Measurements from ENCODE around the gene GANC.
A peak's percentile ranks its signal among the peaks of the same experiment; 100 is the strongest.

GANC gene

GRCh38 chr15:42267286-42267685, 5.7 kb upstream of the GANC start:
- Histone ChIP-seq H3K9ac (ENCODE audit: low read depth, low read length) (no peak overlapping the region), H3K4me1 (ENCODE audit: control insufficient read depth, insufficient read depth, low read length) (peaks cover 8% of the 10 kb centered on the region), H3K4me2 (ENCODE audit: low read length) (no peak overlapping the region), H3K9me3 (replicated peaks; ENCODE audit: low read length) (no peaks in the 10 kb centered on the region), H3K4me3 (ENCODE audit: low read length) (no peak overlapping the region), H3K36me3 (ENCODE audit: insufficient read depth, low read length) (peaks cover 62% of the 10 kb centered on the region), H3K27me3 (ENCODE audit: control insufficient read depth, insufficient read depth, low read length) (no peaks in the 10 kb centered on the region)

DNA sequence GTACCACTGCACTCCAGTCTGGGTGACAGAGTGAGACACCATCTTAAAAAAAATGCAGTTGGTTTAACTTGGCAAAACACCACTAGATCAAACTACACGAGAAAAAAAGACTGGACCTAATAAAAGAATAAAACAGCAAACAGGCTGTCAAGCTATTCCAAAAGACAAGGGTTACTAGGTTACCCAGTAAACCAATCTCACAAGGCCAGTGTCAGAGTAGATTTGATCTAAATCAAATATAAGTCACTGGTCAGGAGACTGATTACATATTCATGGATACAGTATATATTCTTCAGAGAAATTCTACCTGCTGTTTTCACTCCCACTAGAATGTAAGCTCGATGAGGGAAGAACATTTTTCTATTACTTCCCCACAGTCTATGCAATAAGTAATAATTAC, 2.5 kb upstream of the GANC start:
- Histone ChIP-seq H3K27me3 (ENCODE audit: control insufficient read depth, insufficient read depth, low read length) (no peaks in the 10 kb centered on the region), H3K4me2 (ENCODE audit: low read length) (peak overlapping the region; percentile 95), H3K4me3 (ENCODE audit: low read length) (no peak overlapping the region), H3K4me1 (ENCODE audit: control insufficient read depth, insufficient read depth, low read length) (peaks cover 21% of the 10 kb centered on the region), H3K36me3 (ENCODE audit: insufficient read depth, low read length) (peaks cover 38% of the 10 kb centered on the region), H3K9me3 (replicated peaks; ENCODE audit: low read length) (no peaks in the 10 kb centered on the region), H3K9ac (ENCODE audit: low read depth, low read length) (no peak overlapping the region)

- Histone ChIP-seq H3K4me1 (ENCODE audit: control insufficient read depth, insufficient read depth, low read length) (peaks cover 25% of the 10 kb centered on the region), H3K4me2 (ENCODE audit: low read length) (peak overlapping the region; percentile 95), H3K27me3 (ENCODE audit: control insufficient read depth, insufficient read depth, low read length) (no peaks in the 10 kb centered on the region), H3K4me3 (ENCODE audit: low read length) (peak overlapping the region; percentile 78), H3K9ac (ENCODE audit: low read depth, low read length) (peak overlapping the region; percentile 96), H3K9me3 (replicated peaks; ENCODE audit: low read length) (no peaks in the 10 kb centered on the region), H3K36me3 (ENCODE audit: insufficient read depth, low read length) (peaks cover 35% of the 10 kb centered on the region)
Measured at GRCh38 chr15:42270996-42271395, 2.0 kb upstream of the GANC start.

DNA sequence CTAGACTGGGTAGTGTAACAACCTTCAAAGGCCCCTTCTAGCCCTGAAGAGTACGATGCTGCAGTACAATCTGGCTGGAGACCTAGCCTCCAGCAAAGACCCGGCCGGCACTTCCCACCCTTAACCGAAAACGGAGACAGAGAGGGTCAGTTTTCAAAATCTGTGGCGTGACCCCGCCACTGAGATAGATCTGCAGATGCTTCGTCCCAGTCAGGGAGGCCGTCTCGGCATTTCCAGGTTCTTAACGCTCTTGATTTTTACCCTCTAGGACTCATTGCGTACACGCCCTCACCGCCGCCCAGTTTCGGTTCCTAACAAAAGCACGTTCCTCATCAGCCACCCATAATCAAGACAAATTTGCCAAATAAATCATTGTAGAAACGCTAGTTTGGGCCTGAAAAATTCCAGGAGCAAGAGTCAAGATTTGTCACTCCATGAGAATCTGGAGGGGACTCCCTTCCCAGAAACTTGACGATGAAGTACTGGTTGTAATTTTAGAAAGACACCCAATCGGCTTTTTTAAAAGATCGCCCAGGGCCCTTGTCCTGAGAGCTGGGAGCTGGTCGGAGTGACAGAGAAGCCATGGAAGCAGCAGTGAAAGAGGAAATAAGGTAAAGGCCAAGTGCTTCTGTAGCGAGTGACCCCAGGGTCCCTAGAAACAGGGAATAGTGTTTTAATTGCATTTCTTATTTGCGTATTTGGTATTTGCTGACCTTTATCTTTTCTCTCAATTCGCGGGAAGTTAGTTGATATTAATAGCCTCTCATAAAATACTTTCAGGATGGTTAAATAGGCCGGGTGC, 1.1 kb downstream of the GANC start:
- Histone ChIP-seq H3K4me3 (ENCODE audit: low read length) (peak overlapping the region; percentile 78), H3K4me1 (ENCODE audit: control insufficient read depth, insufficient read depth, low read length) (peaks cover 28% of the 10 kb centered on the region), H3K4me2 (ENCODE audit: low read length) (peak overlapping the region; percentile 95), H3K9ac (ENCODE audit: low read depth, low read length) (peak overlapping the region; percentile 96), H3K27me3 (ENCODE audit: control insufficient read depth, insufficient read depth, low read length) (no peaks in the 10 kb centered on the region), H3K36me3 (ENCODE audit: insufficient read depth, low read length) (peaks cover 10% of the 10 kb centered on the region), H3K9me3 (replicated peaks; ENCODE audit: low read length) (no peaks in the 10 kb centered on the region)

DNA sequence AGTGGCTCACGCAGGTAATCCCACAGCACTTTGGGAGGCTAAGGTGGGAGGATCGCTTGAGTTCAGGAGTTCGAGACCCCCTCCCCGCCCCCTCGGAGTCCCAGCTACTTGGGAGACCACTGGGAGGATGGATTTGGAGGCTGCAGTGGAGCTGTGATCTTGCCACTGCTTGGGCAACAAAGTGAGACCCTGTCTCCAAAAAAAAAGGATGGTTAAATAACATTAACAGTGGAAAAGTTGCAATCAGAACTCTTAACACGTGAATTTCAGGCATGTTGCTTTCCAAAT, 1.6 kb downstream of the GANC start:
- Histone ChIP-seq H3K9ac (ENCODE audit: low read depth, low read length) (peak overlapping the region; percentile 96), H3K36me3 (ENCODE audit: insufficient read depth, low read length) (peaks cover 16% of the 10 kb centered on the region), H3K27me3 (ENCODE audit: control insufficient read depth, insufficient read depth, low read length) (no peaks in the 10 kb centered on the region), H3K4me3 (ENCODE audit: low read length) (peak overlapping the region; percentile 78), H3K4me2 (ENCODE audit: low read length) (peak overlapping the region; percentile 95), H3K9me3 (replicated peaks; ENCODE audit: low read length) (no peaks in the 10 kb centered on the region), H3K4me1 (ENCODE audit: control insufficient read depth, insufficient read depth, low read length) (peaks cover 28% of the 10 kb centered on the region)

- Histone ChIP-seq H3K4me1 (ENCODE audit: control insufficient read depth, insufficient read depth, low read length) (peaks cover 27% of the 10 kb centered on the region), H3K36me3 (ENCODE audit: insufficient read depth, low read length) (peaks cover 14% of the 10 kb centered on the region), H3K4me3 (ENCODE audit: low read length) (peak overlapping the region; percentile 78), H3K9me3 (replicated peaks; ENCODE audit: low read length) (no peaks in the 10 kb centered on the region), H3K27me3 (ENCODE audit: control insufficient read depth, insufficient read depth, low read length) (no peaks in the 10 kb centered on the region), H3K4me2 (ENCODE audit: low read length) (peak overlapping the region; percentile 95), H3K9ac (ENCODE audit: low read depth, low read length) (peak overlapping the region; percentile 96)
Measured at GRCh38 chr15:42275780-42276391, 2.9 kb downstream of the GANC start.

DNA sequence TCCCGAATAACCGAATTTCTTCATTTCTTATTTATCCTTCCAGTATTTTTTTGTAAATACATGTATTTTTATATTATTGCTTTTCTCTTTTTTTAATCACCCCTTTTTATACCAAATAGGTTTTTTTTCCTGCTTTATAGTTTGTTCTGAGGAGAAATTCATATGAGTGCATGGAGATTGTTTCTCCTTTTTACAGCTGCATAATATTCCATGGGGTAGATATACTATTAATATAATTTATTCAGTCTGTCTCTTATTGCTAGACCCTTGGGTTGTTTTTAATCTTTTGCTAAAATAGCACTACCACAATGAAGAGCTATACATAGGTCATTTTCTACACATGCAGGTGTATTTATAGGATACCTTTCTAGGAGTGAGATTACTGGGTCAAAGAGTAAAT, 3.8 kb downstream of the GANC start:
- Histone ChIP-seq H3K9me3 (replicated peaks; ENCODE audit: low read length) (no peaks in the 10 kb centered on the region), H3K4me3 (ENCODE audit: low read length) (no peak overlapping the region), H3K27me3 (ENCODE audit: control insufficient read depth, insufficient read depth, low read length) (no peaks in the 10 kb centered on the region), H3K4me1 (ENCODE audit: control insufficient read depth, insufficient read depth, low read length) (peaks cover 20% of the 10 kb centered on the region), H3K36me3 (ENCODE audit: insufficient read depth, low read length) (peaks cover 10% of the 10 kb centered on the region), H3K4me2 (ENCODE audit: low read length) (no peak overlapping the region), H3K9ac (ENCODE audit: low read depth, low read length) (no peak overlapping the region)

GRCh38 chr15:42279234-42279723, 6.3 kb downstream of the GANC start:
- no peak overlapping the region for H3K9ac ChIP-seq (ENCODE audit: low read depth, low read length)
- no peak overlapping the region for H3K4me2 ChIP-seq (ENCODE audit: low read length)
- H3K9me3 ChIP-seq (replicated peaks; ENCODE audit: low read length), result no peaks in the 10 kb centered on the region
- H3K36me3 ChIP-seq (ENCODE audit: insufficient read depth, low read length), result peaks cover 16% of the 10 kb centered on the region
- H3K27me3 ChIP-seq (ENCODE audit: control insufficient read depth, insufficient read depth, low read length), result no peaks in the 10 kb centered on the region
- H3K4me1 ChIP-seq (ENCODE audit: control insufficient read depth, insufficient read depth, low read length), result peaks cover 19% of the 10 kb centered on the region
- no peak overlapping the region for H3K4me3 ChIP-seq (ENCODE audit: low read length)

DNA sequence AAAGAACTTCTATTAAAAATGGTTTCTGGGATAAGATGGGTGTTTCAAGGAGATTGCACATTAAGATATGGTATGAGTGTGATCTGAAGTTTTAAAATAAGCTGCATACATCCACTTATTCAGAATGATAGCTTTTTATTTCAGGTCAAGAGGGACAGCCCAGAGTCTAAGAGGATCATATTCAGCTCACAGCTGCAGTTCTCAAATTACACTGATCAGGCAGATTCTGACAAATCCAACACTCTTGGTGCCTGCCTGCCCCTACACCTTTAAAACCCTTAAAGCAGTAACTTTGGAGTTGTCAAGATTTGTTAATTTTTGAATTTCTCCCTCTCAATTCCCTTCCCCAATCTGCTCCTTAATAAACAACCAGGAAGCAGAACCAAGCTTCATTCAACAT, 9.3 kb downstream of the GANC start:
- no peaks in the 10 kb centered on the region for H3K9me3 ChIP-seq (replicated peaks; ENCODE audit: low read length)
- no peak overlapping the region for H3K9ac ChIP-seq (ENCODE audit: low read depth, low read length)
- no peaks in the 10 kb centered on the region for H3K27me3 ChIP-seq (ENCODE audit: control insufficient read depth, insufficient read depth, low read length)
- peaks cover 12% of the 10 kb centered on the region for H3K4me1 ChIP-seq (ENCODE audit: control insufficient read depth, insufficient read depth, low read length)
- no peak overlapping the region for H3K4me3 ChIP-seq (ENCODE audit: low read length)
- no peak overlapping the region for H3K4me2 ChIP-seq (ENCODE audit: low read length)
- peaks cover 16% of the 10 kb centered on the region for H3K36me3 ChIP-seq (ENCODE audit: insufficient read depth, low read length)

DNA sequence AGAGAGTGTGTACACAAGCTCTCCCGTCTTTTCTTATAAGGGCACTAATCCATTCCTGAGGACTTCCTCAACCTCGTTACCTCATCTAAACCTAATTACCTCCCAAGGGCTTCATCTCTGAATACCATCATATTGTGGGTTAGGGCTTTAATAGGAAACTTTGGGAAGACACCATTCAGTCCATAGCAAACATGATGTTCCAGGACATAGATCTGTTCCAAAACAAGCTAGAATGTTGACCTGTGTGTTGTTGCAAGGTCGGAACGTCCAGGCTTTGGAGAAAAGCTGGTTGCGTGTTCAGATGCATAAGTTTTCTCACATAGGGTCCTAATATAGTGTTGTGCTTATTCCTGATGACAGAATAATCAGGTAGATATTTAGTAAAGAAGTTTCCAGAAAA, 9.9 kb downstream of the GANC start:
- Histone ChIP-seq H3K4me2 (ENCODE audit: low read length) (no peak overlapping the region), H3K9me3 (replicated peaks; ENCODE audit: low read length) (no peaks in the 10 kb centered on the region)

DNA sequence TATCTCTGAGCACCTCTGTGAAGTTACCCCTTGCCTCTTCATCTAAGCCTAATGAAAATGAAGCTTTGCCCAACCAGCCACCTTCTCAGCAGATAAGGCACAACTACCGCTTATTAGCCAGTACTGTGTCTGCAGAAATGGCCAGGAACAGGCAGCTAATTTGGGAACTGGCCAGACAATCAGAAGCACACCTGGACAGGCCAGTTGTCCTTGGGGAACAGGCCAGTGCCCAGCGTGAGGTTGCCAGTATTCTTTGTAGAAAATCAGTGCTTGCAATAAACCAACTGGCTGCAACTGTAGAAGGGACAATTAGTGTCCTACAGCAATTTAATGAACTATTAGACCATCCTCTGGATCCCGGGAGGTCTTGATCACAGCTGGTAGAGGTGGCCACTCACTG, 10.7 kb downstream of the GANC start:
- Histone ChIP-seq H3K9me3 (replicated peaks; ENCODE audit: low read length) (no peaks in the 10 kb centered on the region), H3K9ac (ENCODE audit: low read depth, low read length) (no peak overlapping the region), H3K4me3 (ENCODE audit: low read length) (no peak overlapping the region), H3K27me3 (ENCODE audit: control insufficient read depth, insufficient read depth, low read length) (no peaks in the 10 kb centered on the region), H3K4me1 (ENCODE audit: control insufficient read depth, insufficient read depth, low read length) (peaks cover 12% of the 10 kb centered on the region), H3K36me3 (ENCODE audit: insufficient read depth, low read length) (peaks cover 21% of the 10 kb centered on the region), H3K4me2 (ENCODE audit: low read length) (no peak overlapping the region)

More for the DNA sequence above, 9.9 kb downstream of the GANC start:
- H3K36me3 ChIP-seq (ENCODE audit: insufficient read depth, low read length), result peaks cover 17% of the 10 kb centered on the region
- H3K4me1 ChIP-seq (ENCODE audit: control insufficient read depth, insufficient read depth, low read length), result peaks cover 12% of the 10 kb centered on the region
- no peaks in the 10 kb centered on the region for H3K27me3 ChIP-seq (ENCODE audit: control insufficient read depth, insufficient read depth, low read length)
- H3K4me3 ChIP-seq (ENCODE audit: low read length), result no peak overlapping the region
- H3K9ac ChIP-seq (ENCODE audit: low read depth, low read length), result no peak overlapping the region

- Histone ChIP-seq H3K4me2 (ENCODE audit: low read length) (no peak overlapping the region), H3K36me3 (ENCODE audit: insufficient read depth, low read length) (peaks cover 16% of the 10 kb centered on the region), H3K9ac (ENCODE audit: low read depth, low read length) (no peak overlapping the region), H3K9me3 (replicated peaks; ENCODE audit: low read length) (no peaks in the 10 kb centered on the region), H3K4me3 (ENCODE audit: low read length) (no peak overlapping the region), H3K4me1 (ENCODE audit: control insufficient read depth, insufficient read depth, low read length) (peaks cover 12% of the 10 kb centered on the region), H3K27me3 (ENCODE audit: control insufficient read depth, insufficient read depth, low read length) (no peaks in the 10 kb centered on the region)
Measured at GRCh38 chr15:42284551-42284950, 11.6 kb downstream of the GANC start.

All from skeletal muscle satellite cell (primary cell).